Fibroblast of peridontal ligament (primary cell): ENCODE data around the gene IL1RAPL1.
"Not testable (repeated sequence)": the region's sequence is repeated elsewhere in the genome, so short reads cannot be mapped to it uniquely, and the experiment has no call there.

Experiments used
- DNase-seq: peaks from one replicate; pipeline ENCODE4 v3.0.0-alpha.2; 2010; ENCODE audit errors: extremely low read depth

The IL1RAPL1 gene

GRCh38 chrX:28773807-28774206 lies 186.6 kb downstream of the IL1RAPL1 start:
- no peak for DNase-seq

- peak; percentile 16 for DNase-seq
Measured at GRCh38 chrX:28787206-28787605, 200.0 kb downstream of the IL1RAPL1 start.

- not testable (repeated sequence) for DNase-seq
Measured at GRCh38 chrX:28800671-28801070, 213.4 kb downstream of the IL1RAPL1 start.

DNA sequence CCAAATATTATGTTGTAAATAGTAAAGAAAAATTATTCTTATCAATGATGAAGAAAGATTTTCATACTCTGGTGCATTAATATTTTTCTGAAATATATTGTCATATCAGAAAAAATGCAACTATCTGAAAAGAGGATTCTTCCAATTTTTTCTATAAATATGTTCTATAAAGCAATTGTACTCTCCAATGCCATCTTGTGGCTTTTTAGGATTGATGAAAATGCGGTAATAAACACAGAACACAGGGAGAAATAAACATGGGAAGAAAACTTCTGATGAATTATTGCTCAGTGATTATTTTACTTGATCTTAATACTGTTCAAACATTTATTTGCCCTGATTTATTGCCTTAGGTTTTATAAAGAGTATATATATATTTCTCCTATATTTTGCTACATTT lies 215.4 kb downstream of the IL1RAPL1 start:
- peak; percentile 0 for DNase-seq

- DNase-seq: no peak
Measured at GRCh38 chrX:28835991-28836390, 248.7 kb downstream of the IL1RAPL1 start.

DNA sequence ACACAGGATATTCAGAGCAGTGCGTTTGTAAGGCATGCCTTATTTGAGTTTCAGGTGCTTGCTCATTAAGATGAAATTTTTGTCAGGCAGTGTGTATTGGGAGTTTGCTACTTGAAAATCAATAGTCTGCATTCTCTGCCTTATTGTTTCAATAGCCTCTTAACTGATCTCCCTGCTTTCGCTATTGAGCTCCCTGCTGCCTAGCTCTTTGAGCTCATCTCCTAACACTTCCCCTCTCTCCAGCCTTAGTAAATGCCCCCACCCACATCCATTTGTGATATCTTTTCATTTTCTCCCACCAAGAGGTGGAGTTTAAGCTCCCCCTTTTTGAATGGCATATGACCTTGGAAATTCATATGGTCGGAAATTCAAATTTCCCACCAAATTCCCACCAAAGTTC lies 256.6 kb downstream of the IL1RAPL1 start:
- DNase-seq: no peak

GRCh38 chrX:28847423-28847822 lies 260.2 kb downstream of the IL1RAPL1 start:
- DNase-seq: no peak

GRCh38 chrX:28848707-28849106 lies 261.5 kb downstream of the IL1RAPL1 start:
- DNase-seq: no peak

DNA sequence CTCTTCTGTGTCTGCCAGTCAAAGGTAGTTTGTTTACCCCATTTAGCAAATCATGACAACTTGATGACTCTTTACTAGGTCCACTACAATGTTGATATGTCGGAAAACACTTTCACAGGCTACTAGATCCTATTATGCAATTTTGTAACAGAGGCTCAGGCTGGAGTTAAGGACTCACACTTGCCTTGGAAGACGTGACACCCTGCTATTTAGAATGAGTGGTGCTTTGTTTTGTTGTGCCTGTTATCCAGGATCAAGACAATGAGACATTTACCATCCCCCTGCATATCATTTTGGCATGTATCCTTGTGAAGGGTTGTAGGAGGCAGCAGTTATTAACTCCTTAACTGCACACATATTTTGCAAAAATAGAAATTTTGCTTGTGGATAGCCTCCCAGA lies 263.7 kb downstream of the IL1RAPL1 start:
- no peak for DNase-seq

- DNase-seq: no peak
Measured at GRCh38 chrX:28851871-28852270, 264.6 kb downstream of the IL1RAPL1 start.

DNA sequence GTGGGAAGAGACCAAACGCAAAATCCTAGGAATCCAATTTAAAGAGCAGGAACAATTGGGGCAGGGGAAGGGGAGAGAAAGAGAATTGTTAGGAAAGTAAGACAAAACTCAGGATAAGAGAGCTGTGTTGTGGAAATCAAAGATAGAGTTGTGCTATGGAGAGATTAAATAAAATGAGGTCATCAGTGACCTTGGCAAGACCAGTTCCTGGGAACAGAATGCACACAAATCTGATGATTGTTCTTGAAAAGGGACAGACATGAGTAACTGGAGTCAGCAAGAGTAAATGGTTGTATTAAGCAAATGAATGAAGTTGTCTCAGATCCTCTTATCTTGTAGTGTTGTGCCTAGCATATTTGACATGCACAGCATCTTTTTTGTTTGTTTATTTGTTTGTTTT lies 267.4 kb downstream of the IL1RAPL1 start:
- no peak for DNase-seq

DNA sequence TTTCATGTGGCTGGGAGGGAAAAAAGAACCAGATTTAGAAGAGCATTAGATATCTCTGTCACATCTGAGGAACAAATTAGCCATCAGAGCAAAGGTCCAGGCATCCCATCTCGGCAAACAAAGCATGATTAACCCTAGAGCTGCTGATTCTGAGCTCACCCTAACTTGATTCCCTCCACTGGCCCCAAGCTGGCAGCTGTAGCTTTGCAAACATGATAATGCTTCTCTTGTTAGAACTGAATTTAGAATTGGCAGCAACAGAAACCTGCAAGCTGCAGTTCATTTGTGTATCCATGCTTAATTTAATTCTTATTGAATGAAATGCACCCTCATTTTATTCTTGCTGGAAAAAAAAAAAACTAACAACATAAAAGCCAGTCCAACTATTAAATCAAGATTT lies 289.2 kb downstream of the IL1RAPL1 start:
- DNase-seq: no peak

- DNase-seq: no peak
Measured at GRCh38 chrX:28876901-28877300, 289.7 kb downstream of the IL1RAPL1 start.

DNA sequence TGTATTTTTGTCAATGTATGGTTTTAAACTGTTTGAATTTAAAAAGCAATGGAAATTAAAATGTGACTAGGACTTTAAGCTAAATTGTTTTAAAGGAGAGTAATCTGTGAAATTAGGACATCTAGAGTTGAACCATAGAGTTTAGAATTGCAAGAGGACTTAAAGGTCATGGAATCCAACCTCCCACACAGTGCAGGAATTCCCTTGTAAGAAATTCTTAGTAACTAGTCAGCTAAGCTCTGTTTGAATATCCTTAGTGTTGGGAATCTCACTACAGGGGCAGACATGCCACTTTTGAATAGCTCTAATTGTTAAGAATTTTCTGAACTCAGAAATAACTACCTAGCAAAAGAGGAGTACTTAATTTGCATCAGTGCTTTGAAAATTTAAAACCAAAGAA lies 292.9 kb downstream of the IL1RAPL1 start:
- peak; percentile 8 for DNase-seq

DNA sequence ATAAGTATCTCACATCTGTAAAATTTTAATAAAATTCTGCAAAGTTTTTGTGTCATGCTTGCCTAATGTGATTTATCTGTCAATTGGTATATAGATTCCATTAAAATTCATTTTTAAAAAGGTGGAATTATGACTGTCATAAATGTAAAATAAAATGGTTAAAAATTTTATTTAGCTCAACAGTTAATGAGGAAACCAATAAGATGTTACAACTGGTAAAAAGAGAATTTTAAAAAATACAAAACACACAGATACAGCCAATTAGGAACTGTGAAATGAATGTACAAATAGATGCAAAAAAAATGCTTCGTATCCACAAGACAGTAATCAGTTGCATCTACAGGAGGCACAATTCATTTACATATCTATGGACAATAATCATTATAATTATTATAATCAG lies 297.6 kb downstream of the IL1RAPL1 start:
- DNase-seq: no peak

- DNase-seq: peak; percentile 2
Measured at GRCh38 chrX:28888416-28888815, 301.2 kb downstream of the IL1RAPL1 start.

DNA sequence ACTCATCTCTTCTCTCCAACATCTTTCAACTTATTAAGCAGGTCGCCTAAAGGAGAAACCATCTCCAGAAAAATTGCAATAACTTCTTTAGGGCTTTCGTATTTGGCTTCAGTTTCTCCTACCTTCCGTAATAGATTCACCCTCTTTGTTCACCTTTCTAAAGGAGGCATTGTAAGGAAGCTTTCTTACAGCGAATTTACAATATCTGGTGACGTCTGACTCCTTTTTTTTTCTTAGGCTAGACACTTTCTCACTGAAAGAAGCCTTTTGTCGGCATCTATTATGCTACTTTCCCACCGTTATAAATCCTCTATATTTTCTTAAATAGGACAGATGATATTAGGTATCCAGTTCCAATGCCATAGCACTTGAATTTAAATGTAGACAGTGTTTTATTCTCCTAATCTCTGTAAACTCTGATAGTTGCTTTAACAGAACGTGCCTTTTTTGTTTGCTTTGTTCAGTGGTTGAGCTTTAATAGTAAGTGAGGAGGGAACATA lies 302.4 kb downstream of the IL1RAPL1 start:
- no peak for DNase-seq

DNA sequence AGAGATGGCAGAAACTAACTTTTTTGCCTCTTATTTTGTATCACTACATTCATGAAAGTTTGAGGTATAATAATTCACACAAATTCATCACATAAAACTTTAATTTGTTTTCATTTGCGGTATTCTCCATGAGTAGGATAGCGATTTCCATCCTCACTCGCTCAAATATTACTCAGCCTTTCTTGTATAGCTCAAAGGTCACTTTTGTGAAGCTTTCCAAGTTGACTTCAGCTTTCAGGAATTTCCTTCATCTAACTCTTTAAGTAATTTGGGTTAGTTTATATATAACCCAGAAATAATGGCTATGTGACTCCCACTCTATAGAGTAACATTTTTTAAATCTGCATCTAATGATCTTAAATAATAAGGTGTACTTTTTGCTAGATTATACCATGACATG lies 314.4 kb downstream of the IL1RAPL1 start:
- peak; percentile 12 for DNase-seq

DNA sequence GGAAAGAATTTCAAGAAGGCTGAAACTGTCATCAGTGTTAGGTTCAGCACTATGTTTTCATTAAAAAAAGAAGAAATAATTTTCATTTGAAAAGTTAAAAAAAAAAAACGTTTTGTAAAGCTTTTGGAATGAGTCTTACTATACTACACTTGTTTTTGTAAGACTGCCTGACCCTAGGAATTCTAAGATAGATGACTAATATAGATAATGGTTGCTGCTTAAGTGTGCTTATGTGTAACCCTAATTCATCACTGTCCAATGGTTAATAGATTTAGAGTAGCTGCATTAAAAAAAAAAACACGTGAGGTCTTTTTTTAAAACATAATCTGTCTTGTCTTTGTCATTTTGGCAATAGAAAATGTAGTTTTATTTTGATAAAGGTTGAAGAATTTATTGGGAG lies 323.2 kb downstream of the IL1RAPL1 start:
- peak; percentile 3 for DNase-seq

- DNase-seq: no peak
Measured at GRCh38 chrX:28920153-28920943, 333.1 kb downstream of the IL1RAPL1 start.

DNA sequence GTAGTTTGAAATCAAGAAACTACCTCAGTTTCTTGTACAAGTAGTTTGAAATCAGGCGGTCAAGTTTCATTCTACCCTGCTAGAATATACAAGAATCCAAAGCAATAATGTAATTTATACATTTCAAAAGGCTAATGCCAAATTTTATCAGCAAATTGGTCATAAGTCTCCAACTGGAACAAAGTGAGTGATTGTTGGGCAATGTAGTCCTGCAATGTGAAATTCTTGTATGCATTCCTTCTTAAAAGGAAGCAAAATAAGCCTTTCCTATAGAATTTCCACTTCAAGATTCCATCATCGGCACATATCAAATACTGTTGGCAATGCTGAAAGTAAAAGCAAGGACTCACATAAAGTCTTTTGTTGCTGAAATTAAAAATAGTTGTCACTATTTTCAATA lies 334.9 kb downstream of the IL1RAPL1 start:
- peak; percentile 0 for DNase-seq

- peak; percentile 0 for DNase-seq
Measured at GRCh38 chrX:28946846-28947245, 359.6 kb downstream of the IL1RAPL1 start.

DNA sequence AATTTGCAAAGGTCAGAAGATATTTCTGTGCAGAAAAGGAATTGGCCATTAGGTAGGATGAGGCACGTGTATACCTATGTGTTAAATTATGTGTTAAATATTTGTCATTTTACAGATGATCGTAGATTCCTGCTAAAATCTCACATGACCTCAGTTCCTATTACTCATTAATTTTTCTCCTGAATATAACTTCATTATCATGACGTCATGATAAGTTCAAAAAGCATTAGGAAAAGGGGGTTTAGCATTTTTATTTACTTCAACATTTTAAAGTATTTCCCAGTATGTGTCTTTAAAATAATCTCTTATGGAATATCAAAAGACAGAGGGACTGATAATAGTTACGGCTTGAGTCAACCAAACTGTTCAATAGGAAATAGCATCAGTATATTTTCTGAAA lies 372.8 kb downstream of the IL1RAPL1 start:
- no peak for DNase-seq

DNA sequence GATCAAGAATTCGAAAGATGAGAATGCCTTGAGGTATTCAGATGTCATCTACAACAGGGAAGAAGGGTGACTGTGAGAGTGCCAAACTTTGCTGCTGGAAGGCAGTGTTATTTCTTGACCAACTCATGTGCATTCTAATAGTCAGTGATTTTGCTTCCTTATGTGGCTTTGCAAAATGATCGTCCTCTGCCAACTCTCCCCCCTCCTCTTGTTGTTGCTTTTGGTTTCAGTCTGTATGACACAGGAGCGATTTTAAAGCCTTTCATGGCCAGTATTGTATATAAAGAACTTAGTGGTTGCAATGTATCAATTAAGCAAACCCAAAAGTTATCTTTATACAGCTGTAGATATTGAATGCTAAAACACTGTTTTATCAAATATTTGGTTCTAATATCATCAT lies 379.1 kb downstream of the IL1RAPL1 start:
- DNase-seq: peak; percentile 2
